Caki2 (cell line): ENCODE measurements around the gene TEX53. TPM values are rescaled to one million over a fixed set of nuclear protein-coding genes. Genes with fewer than 3 reads are reported as not detected.
A peak's percentile ranks its signal among the peaks of the same experiment; 100 is the strongest.

Source experiments
- DNase-seq: peaks from one replicate; pipeline ENCODE4 v3.0.0-alpha.2; 2015; ENCODE audit warnings: low read depth
- in situ Hi-C: cut with HindIII; loops from 2 replicates; pipeline ENCODE4 v1.10.0; 2016; ENCODE audit warnings: low sequenced_read_pairs, low pct_unique_long_range_greater_than_20kb, mixed read lengths
- total RNA-seq: library from RNA; depleted of rRNA; stranded (reverse); fragments of >200 nt; shearing (Covaris generic); gene quantifications from 2 replicates; pipeline ENCODE4 v1.2.3, GENCODE V29; 2014; ENCODE audit warnings: low replicate concordance; rRNA removed

The TEX53 gene
- not detected in 2 replicates for total RNA-seq

GRCh38 chr9:114657705-114658104, at the start of gene TEX53:
TEX53 (minus strand) TSS chr9:114657805; CDS start chr9:114657774, 31 bp downstream.
- DNase-seq, result no peak
- in situ Hi-C loops, result no loop called here

DNA sequence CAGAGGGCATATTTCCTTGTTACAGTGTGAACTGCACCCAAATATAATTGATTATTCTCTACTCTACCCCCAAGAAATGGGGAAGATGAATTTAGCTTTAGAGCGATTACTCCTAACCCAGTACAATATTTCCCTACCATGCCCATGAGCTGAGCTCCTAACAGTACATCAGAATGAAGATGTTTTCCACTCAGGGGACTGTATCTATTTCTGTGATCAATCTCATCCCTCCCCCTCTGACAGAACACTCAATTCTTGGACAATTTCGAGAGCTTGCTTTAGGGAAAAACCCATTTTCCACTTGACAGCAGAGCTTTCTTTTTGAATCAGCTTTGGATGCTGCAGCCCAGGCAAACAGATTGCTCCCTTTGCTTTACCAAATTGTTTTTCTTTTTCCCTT, 49.1 kb upstream of the TEX53 start:
- DNase-seq, result no peak
- in situ Hi-C loops, result no loop called here

- no peak for DNase-seq
- in situ Hi-C loops, result no loop called here
Measured at GRCh38 chr9:114701988-114702387, 44.4 kb upstream of the TEX53 start.

- in situ Hi-C loops, result no loop called here
Measured at GRCh38 chr9:114697951-114698351, 40.3 kb upstream of the TEX53 start.

GRCh38 chr9:114696814-114697544, 39.4 kb upstream of the TEX53 start:
- in situ Hi-C loops, result no loop called here
- DNase-seq, result no peak

More at GRCh38 chr9:114697951-114698351, 40.3 kb upstream of the TEX53 start:
- DNase-seq, result no peak

DNA sequence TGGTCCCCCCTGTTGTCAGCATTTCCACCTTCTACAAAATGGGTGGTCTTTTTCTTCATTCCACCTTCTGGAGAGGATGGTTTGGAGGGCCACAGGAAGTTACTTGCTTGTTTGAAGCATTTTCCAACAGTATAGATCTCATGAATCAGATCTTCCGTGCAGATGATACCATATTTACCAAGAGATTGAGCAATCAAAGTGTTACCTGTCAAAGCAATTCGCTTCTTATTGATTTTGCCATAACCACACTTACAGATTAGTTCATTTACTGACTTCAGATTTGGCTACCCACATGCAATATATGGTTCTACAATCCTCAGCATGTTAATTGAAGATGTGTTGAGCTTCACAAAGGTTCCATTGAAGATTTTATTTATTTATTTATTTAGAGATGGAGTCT, 38.3 kb upstream of the TEX53 start:
- no peak for DNase-seq
- in situ Hi-C loops, result no loop called here

- no peak for DNase-seq
- in situ Hi-C loops, result no loop called here
Measured at GRCh38 chr9:114694719-114695269, 37.2 kb upstream of the TEX53 start.

- DNase-seq, result peak; percentile 39
- in situ Hi-C loops, result no loop called here
Measured at GRCh38 chr9:114694146-114694545, 36.5 kb upstream of the TEX53 start.

GRCh38 chr9:114693248-114693855, 35.7 kb upstream of the TEX53 start:
- in situ Hi-C loops, result no loop called here
- no peak for DNase-seq

- in situ Hi-C loops, result no loop called here
- DNase-seq, result no peak
Measured at GRCh38 chr9:114691956-114692295, 34.3 kb upstream of the TEX53 start.

DNA sequence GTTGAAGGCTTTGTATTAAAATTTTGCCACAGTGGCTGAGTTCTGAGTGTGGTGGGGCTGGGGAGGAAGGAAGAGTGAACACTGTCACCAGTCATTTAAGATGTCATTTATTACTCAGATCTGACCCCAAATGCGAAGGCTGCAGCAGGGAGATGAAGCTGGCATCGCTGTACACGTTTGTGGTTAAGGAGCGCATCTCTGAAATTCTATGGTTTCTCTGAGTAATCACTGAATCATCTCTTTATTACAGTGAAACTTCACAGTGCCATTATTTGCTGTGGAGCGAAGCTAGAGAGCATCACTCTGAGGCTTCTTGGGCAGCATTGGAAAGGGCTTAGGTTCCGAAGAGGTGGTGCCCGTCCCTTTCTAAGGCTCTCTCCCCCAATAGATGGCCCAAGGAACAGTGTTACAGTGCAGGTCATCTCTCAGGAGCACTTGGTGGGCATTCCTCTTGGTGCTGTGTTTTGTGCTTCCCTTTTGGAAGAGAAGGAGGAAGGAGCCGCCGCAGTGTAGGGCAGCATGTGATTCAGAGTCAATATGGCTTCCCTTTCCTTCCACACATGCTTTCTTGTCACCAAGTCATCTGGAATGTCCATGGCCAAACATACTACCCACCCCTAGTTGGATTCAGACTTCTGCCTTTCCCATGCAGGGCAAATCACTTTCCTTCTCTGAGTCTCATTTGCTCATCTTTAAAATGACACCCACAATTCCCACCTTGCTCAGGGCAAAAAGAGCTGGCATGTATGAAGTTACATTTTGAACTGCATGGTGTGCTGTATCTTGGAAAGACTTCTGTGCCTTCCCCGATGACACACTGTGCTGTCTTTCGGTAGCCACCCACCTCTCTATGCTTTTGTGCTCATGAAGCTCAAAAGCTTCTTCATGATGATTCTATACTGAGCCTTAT, 33.7 kb upstream of the TEX53 start:
- in situ Hi-C loops, result no loop called here
- DNase-seq, result peak; percentile 90

DNA sequence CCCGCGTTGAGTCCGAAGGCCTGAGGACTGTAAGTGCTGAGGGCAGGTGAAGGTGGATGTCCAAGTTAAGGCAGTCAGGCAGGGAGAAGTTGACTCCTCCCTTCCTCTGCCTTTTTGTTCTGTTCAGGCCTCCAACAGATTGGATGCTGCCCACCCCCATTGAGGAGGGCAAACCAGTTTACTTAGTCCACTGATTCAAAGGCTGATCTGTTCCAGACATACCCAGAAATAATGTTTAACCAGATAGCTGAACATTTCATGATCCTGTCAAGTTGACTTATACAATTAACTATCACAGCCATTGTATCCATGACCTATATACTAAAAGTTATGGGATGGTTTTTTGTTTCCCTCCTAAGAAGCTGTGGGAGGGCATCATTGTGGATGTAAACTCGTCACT, 32.7 kb upstream of the TEX53 start:
- peak; percentile 81 for DNase-seq
- in situ Hi-C loops, result no loop called here

- no peak for DNase-seq
- in situ Hi-C loops, result no loop called here
Measured at GRCh38 chr9:114689813-114690212, 32.2 kb upstream of the TEX53 start.

DNA sequence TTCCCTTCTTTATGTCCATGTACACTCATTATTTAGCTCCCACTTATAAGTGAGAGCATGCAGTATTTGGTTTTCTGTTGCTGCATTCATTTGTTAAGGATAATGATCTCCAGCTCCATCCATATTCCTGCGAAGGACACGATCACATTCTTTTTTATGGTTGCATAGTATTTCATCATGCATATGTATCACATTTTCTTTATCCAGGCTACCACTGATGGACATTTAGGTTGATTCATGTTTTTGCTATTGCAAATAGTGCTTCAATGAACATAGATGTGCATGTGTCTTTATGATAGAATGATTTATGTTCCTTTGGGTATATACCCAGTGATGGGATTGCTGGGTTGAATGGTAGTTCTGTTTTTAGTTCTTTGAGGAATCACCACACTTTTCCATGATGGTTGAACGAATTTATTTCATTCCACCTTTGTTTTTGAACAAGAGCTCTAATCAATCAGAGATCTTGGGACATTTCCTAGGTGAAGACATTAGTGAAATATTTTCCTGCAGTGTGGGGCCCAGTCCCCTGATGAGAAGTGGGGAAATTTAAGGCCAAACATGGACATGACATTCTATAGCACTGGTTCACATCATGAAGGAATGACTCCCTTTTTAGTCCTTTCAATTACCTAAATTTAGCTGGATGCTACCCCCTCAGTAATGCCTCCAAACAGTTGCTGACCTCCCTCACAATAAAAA, 31.5 kb upstream of the TEX53 start:
- no peak for DNase-seq
- in situ Hi-C loops, result no loop called here

GRCh38 chr9:114688379-114688778, 30.8 kb upstream of the TEX53 start:
- no peak for DNase-seq
- in situ Hi-C loops, result no loop called here

DNA sequence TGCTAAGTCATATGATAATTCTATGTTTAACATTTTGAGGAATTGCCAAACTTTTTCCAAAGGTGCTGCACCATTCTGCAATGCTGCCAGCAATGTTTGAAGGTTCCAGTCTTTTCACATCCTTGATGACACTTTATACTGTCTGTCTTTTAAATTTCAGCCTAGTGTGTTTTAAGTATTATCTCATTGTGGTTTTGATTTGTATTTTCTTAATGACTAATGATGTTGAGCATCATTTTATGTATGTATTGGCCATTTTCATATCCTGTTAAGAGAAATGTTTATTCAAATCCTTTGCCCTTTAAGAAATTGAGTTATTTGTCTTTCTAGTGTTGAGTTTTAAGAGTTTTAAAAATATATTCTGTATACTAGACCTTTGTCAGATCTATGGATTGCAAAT, 29.4 kb upstream of the TEX53 start:
- in situ Hi-C loops, result no loop called here
- no peak for DNase-seq

DNA sequence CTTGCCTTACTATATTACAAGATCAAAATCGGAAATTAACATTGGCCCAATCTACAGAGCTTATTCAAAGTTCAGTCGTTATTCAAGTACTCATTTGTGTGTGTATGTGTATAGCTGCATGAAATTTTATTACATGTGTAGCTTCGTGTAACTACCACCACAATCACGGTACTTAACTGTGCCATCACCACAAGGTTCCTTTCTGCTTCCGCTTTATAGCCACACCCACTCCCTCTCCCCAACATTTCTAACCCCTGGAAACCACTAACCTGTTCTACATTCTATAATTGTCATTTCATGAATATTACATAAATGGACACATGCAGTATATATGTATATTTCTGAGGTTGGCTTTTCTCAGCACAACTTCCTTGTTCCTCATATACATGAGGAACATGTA, 28.3 kb upstream of the TEX53 start:
- in situ Hi-C loops, result no loop called here

GRCh38 chr9:114684036-114684435, 26.4 kb upstream of the TEX53 start:
- in situ Hi-C loops, result no loop called here

More for the DNA sequence above, 28.3 kb upstream of the TEX53 start:
- no peak for DNase-seq

More at GRCh38 chr9:114684036-114684435, 26.4 kb upstream of the TEX53 start:
- no peak for DNase-seq
